Measurements from ENCODE around the gene EAF1. TPM values are rescaled to one million over a fixed set of nuclear protein-coding genes. Genes with fewer than 3 reads are reported as not detected.
"Not testable (repeated sequence)": the region's sequence is repeated elsewhere in the genome, so short reads cannot be mapped to it uniquely, and the experiment has no call there.

The EAF1 gene
- total RNA-seq, 2 donors from 2014 or later, result 25.5 to 30.9 TPM

DNA sequence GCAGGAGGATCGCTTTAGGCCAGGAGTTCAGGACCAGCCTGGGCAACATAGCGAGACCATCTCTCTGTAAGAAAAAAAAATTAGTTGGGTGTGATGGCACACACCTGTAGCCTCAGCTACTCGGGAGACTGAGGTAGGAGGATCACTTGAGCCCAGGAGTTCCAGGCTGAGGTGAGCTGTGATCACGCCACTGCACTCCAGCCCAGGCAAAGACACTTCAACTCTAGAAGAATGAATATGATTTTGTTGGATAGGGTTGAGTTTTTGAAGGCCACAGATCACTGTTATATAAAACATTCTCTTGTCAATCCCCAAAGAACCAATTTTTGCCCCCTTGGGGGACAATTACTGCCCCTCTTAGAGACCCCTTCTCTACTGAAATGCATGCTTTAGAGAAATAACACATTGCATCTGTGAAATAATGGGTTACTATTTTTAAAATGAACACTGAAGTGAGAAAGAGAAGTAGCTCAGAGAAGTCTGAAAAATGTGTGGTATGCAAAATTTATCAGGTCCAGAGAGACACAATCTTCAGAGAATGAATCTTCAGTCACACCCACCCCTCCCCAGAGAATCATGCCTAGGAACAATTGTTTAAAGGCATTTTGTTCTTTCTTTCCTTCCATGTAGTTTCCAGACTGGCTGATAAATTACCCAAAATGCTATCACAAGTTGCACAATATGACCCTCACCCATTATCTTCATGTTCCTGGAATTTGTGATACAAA, 42.7 kb upstream of the EAF1 start:
- WGBS, result 79% methylated on average over 4 of the region's 4 CpGs
- Histone ChIP-seq H3K36me3 (no peaks in the 10 kb centered on the region), H3K9me3 (no peaks in the 10 kb centered on the region), H3K4me3 (no peak overlapping the region), H3K27me3 (replicated peaks; ENCODE audit: insufficient read depth) (no peaks in the 10 kb centered on the region), H3K4me1 (replicated peaks) (no peaks in the 10 kb centered on the region), H3K27ac (no peak overlapping the region)
- intact Hi-C loops (cut with DNase I), result no loop called here
- DNase-seq (ENCODE audit: low spot score), result no peak
- TF ChIP-seq, protein P1, sequence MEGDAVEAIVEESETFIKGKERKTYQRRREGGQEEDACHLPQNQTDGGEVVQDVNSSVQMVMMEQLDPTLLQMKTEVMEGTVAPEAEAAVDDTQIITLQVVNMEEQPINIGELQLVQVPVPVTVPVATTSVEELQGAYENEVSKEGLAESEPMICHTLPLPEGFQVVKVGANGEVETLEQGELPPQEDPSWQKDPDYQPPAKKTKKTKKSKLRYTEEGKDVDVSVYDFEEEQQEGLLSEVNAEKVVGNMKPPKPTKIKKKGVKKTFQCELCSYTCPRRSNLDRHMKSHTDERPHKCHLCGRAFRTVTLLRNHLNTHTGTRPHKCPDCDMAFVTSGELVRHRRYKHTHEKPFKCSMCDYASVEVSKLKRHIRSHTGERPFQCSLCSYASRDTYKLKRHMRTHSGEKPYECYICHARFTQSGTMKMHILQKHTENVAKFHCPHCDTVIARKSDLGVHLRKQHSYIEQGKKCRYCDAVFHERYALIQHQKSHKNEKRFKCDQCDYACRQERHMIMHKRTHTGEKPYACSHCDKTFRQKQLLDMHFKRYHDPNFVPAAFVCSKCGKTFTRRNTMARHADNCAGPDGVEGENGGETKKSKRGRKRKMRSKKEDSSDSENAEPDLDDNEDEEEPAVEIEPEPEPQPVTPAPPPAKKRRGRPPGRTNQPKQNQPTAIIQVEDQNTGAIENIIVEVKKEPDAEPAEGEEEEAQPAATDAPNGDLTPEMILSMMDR (IDR thresholded peaks at IDR 0.05), result no peak
- no peak for TF ChIP-seq POLR2AphosphoS5 (IDR thresholded peaks at IDR 0.05)
- TF ChIP-seq POLR2A (IDR thresholded peaks at IDR 0.05), result no peak

DNA sequence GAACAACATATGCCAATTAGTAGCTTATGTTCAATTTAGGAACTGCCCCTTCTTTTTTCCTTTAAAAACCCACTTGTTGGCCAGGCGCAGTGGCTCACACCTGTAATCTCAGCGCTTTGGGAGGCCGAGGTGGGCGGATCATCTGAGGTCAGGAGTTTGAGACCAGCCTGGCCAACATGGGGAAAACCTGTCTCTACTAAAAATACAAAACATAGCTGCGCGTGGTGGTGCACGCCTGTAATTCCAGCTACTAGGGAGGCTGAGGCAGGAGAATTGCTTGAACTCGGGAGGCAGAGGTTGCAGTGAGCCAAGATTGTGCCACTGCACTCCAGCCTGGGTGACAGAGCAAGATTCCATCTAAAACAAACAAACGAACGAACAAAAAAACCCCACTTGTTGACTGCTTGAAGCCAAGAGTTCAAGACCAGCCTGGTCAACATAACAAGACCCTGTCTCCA, 42.1 kb upstream of the EAF1 start:
- H3K36me3 ChIP-seq; H3K27me3 ChIP-seq (replicated peaks; ENCODE audit: insufficient read depth); H3K4me1 ChIP-seq (replicated peaks); H3K4me3 ChIP-seq; intact Hi-C loops (cut with DNase I); H3K9me3 ChIP-seq; DNase-seq (ENCODE audit: low spot score); H3K27ac ChIP-seq: not testable (repeated sequence)
- 81% methylated on average over 10 of the region's 10 CpGs for WGBS

DNA sequence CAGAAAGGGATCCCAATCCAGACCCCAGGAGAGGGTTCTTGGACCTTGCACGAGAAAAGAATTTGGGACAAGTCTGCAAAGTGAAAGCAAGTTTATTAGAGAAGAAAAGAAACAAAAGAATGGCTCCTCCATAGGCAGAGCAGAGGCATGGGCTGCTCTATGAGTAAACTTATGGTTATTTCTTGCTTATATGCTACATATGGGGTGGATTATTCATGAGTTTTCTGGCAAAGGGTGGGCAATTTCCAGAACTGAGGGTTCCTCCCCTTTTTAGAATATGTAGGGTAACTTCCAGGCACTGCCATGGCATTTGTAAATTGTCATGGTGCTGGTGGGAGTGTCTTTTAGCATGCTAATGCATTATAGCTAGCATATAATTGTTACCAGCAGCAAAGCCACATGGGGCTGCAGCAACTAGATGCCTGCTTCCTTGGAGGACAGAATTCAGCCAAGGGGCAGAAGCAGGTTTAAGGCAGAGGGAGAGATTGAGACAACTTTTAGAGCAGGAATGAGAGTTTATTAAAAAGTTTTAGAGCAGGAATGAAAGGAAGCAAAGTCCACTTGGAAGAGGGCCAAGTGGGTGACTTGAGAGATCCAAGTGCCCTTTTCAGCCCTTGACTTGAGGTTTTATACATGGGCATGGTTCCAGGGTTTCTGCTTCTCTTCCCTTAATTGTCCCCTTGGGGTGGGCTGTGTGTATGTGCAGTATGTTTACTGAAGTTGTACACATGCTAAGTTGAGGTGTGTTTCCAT, 41.3 kb upstream of the EAF1 start:
- no peak overlapping the region for H3K4me3 ChIP-seq
- TF ChIP-seq, protein P1 (IDR thresholded peaks at IDR 0.05), result no peak
- TF ChIP-seq POLR2A (IDR thresholded peaks at IDR 0.05) (no peak), POLR2AphosphoS5 (IDR thresholded peaks at IDR 0.05) (no peak)
- DNase-seq (ENCODE audit: low spot score), result no peak
- no peaks in the 10 kb centered on the region for H3K4me1 ChIP-seq (replicated peaks)
- no peaks in the 10 kb centered on the region for H3K9me3 ChIP-seq
- H3K27ac ChIP-seq, result no peak overlapping the region
- intact Hi-C loops (cut with DNase I), result no loop called here
- H3K27me3 ChIP-seq (replicated peaks; ENCODE audit: insufficient read depth), result no peaks in the 10 kb centered on the region
- H3K36me3 ChIP-seq, result no peaks in the 10 kb centered on the region
- WGBS, result 88% methylated on average over 1 of the region's 1 CpG

DNA sequence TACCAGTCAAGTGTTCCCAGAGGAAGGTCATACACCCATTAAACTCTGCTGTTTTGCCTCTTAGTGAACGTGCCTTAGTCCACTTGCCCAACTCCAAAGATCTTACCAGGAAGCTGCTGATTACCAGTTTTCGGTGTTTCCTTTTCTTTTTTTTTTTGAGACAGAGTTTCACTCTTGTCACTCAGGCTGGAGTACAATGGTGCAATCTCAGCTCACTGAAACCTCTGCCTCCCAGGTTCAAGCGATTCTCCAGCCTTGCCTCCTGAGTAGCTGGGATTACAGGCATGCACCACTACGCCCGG, 40.8 kb upstream of the EAF1 start:
- 96% methylated on average over 5 of the region's 5 CpGs for WGBS
- H3K4me1 ChIP-seq (replicated peaks); DNase-seq (ENCODE audit: low spot score); intact Hi-C loops (cut with DNase I); H3K36me3 ChIP-seq; H3K4me3 ChIP-seq; H3K27ac ChIP-seq; H3K27me3 ChIP-seq (replicated peaks; ENCODE audit: insufficient read depth); H3K9me3 ChIP-seq: not testable (repeated sequence)

DNA sequence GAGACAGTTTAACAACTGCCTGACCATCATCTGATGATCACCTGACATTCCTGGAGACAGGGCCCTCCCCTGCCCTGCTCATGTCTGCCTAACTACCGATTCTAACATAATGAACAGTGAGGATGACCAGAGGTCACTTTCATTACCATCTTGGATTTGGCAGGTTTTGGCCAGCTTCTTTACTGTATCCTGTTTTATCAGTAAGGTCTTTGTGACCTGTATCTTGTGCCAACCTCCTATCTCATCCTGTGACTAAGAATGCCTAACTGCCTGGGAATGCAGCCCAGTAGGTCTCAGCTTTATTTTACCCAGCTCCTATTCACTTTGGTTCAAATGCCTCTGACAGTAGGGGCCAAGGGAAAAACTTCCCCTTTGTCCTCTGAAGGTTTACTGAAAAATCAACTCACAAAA, 40.2 kb upstream of the EAF1 start:
- no peaks in the 10 kb centered on the region for H3K9me3 ChIP-seq
- no peaks in the 10 kb centered on the region for H3K36me3 ChIP-seq
- TF ChIP-seq, protein P1 (IDR thresholded peaks at IDR 0.05), result no peak
- no peak for DNase-seq (ENCODE audit: low spot score)
- H3K27ac ChIP-seq, result no peak overlapping the region
- no peaks in the 10 kb centered on the region for H3K27me3 ChIP-seq (replicated peaks; ENCODE audit: insufficient read depth)
- intact Hi-C loops (cut with DNase I), result no loop called here
- no peak overlapping the region for H3K4me3 ChIP-seq
- H3K4me1 ChIP-seq (replicated peaks), result no peaks in the 10 kb centered on the region
- 79% methylated on average over 1 of the region's 1 CpG for WGBS

DNA sequence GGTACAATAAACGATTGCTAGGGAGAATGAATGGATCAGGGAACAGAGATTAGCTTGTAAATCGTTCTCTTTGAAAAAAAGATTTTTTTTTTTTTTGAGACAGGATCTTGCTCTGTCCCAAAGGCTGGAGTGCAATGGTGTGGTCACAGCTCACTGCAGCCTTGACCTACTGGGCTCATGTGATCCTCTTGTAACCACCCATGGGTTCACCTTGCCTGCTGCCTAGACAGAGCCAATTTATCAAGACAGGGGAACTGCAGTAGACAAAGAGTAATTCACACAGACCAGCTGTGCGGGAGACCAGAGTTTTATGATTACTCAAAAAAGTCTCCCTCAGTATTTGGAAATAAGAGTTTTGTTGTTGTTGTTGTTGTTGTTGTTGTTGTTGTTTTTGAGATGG, 39.7 kb upstream of the EAF1 start:
- TF ChIP-seq, protein P1 (IDR thresholded peaks at IDR 0.05), result no peak
- TF ChIP-seq POLR2AphosphoS5 (IDR thresholded peaks at IDR 0.05), result no peak
- no peaks in the 10 kb centered on the region for H3K27me3 ChIP-seq (replicated peaks; ENCODE audit: insufficient read depth)
- H3K36me3 ChIP-seq, result no peaks in the 10 kb centered on the region
- no peaks in the 10 kb centered on the region for H3K9me3 ChIP-seq
- WGBS, result 85% methylated on average over 3 of the region's 3 CpGs
- intact Hi-C loops (cut with DNase I), result no loop called here
- H3K4me1 ChIP-seq (replicated peaks), result no peaks in the 10 kb centered on the region
- H3K27ac ChIP-seq, result no peak overlapping the region
- DNase-seq (ENCODE audit: low spot score), result no peak
- H3K4me3 ChIP-seq, result no peak overlapping the region

DNA sequence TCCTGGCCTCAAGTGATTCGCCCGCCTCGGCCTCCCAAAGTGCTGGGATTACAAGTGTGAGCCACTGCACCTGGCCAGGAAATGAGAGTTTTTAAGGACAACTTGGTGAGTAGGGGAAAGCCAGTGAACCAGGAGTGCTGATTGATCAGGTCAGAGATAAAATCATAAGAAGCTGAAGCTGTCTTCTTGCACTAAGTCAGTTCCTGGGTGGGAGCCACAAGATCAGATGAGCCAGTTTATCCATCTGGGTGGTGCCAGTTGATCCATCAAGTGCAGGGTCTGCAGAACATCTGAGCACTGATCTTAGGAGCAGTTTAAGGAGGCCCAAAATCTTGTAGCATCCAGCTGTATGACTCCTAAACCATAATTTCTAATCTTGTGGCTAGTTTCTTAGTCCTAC, 39.1 kb upstream of the EAF1 start:
- H3K4me3 ChIP-seq; H3K27me3 ChIP-seq (replicated peaks; ENCODE audit: insufficient read depth); intact Hi-C loops (cut with DNase I); H3K27ac ChIP-seq; H3K36me3 ChIP-seq; H3K4me1 ChIP-seq (replicated peaks); DNase-seq (ENCODE audit: low spot score); H3K9me3 ChIP-seq: not testable (repeated sequence)
- 94% methylated on average over 3 of the region's 3 CpGs for WGBS
